Stomach (tissue), 4 donors: Measurements from ENCODE around the gene TNS3.

Source experiments
- CTCF ChIP-seq, 7 experiments: fragments of 450-650 bp in 4 of 7; fragments of 200-600 bp in 3 of 7; sonication (generic) in 3 of 7; IDR thresholded peaks; one replicate each; pipeline ENCODE4 v1.5.1; 2016 to 2019; ENCODE audit warnings: antibody characterized with exemption in 7 of 7, control low read depth in 2 of 7, mild to moderate bottlenecking in 1 of 7
- EP300 ChIP-seq: sonication (generic); formaldehyde crosslinking; IDR thresholded peaks from one replicate; pipeline ENCODE4 v1.6.1; 2017; ENCODE audit warnings: antibody characterized with exemption
- POLR2A ChIP-seq, 4 donors: fragments of 450-650 bp; IDR thresholded peaks; one replicate each; pipeline ENCODE4 v1.6.1; 2016; ENCODE audit warnings: antibody characterized with exemption in 4 of 4, control low read depth in 2 of 4, mild to moderate bottlenecking in 1 of 4, moderate library complexity in 1 of 4

DNA sequence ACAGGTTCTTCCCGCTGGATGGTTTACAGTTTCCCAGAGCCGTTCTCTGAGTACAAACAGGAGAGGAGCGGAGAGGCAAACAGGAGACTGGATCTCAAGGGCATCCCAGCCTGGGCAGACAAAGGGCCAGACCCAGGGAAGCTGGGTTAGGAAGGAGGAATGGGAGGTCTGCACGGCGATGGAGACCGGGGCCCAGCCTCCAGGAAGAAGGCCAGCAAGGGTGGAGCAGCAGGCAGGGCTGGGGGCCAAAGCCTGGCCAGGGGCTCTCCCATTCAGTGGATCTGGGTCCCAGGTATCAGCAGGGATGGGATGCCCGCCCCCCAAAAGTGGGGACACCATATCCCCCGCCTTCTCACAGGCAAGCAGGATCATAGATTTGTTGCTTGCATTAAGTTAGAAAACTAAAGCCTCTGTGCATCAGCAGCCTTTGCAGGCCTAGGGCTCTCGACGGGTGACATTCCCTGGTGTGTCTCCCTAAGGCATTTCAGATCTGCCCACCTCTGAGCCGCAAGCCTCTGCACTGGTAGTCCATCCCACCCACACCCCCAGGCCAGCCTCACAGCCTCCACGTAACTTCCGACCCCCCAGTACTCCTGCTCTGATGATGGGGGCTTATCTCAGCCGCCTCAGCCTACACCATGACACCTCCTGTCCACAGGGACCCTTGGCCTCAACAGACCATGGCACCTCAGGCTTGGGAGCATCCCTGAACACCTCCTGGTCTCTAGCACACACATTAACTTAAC lies 59.9 kb downstream of the TNS3 start:
- no peak for TF ChIP-seq CTCF (IDR thresholded peaks at IDR 0.05)
- no peak for TF ChIP-seq POLR2A (IDR thresholded peaks at IDR 0.05)
- TF ChIP-seq EP300 = no peak
